Smooth muscle cell (in vitro differentiated cells): ENCODE data around the gene IQGAP2. TPM values are rescaled to one million over a fixed set of nuclear protein-coding genes. Genes with fewer than 3 reads are reported as not detected.

Experiments
- DNase-seq: peaks from one replicate; lab custom pipeline; 2025; ENCODE audit not compliant: unreplicated experiment; lab: John Stamatoyannopoulos, UW
- H2AFZ ChIP-seq: fragments of 200-600 bp; sonication (generic); 2 replicates; pipeline ENCODE4 v1.6.0; 2016; ENCODE audit warnings: antibody characterized with exemption, low read depth, mild to moderate bottlenecking
- H3F3A ChIP-seq: fragments of 200-600 bp; sonication (generic); 2 replicates; pipeline ENCODE4 v1.6.0; 2017; ENCODE audit warnings: antibody characterized with exemption, low read depth
- H3K27ac ChIP-seq: fragments of 200-600 bp; sonication (generic); 2 replicates; pipeline ENCODE4 v1.5.1; 2016; ENCODE audit warnings: low read depth, mild to moderate bottlenecking
- H3K27me3 ChIP-seq: fragments of 200-600 bp; sonication (generic); 2 replicates; pipeline ENCODE4 v1.6.1; 2016; ENCODE audit warnings: low read depth, mild to moderate bottlenecking
- H3K36me3 ChIP-seq: fragments of 200-600 bp; sonication (generic); 2 replicates; pipeline ENCODE4 v1.5.1; 2016; ENCODE audit warnings: low read depth
- H3K4me1 ChIP-seq: fragments of 200-600 bp; sonication (generic); 2 replicates; pipeline ENCODE4 v1.5.1; 2016; ENCODE audit warnings: low read depth
- H3K4me2 ChIP-seq: fragments of 200-600 bp; sonication (generic); 2 replicates; pipeline ENCODE4 v1.6.0; 2016; ENCODE audit warnings: mild to moderate bottlenecking
- H3K4me3 ChIP-seq: fragments of 200-600 bp; sonication (generic); 2 replicates; pipeline ENCODE4 v1.5.1; 2016; ENCODE audit warnings: mild to moderate bottlenecking
- H3K79me2 ChIP-seq: fragments of 200-600 bp; sonication (generic); 2 replicates; pipeline ENCODE4 v1.6.0; 2016; ENCODE audit warnings: low read depth, mild to moderate bottlenecking
- H3K9ac ChIP-seq: fragments of 200-600 bp; sonication (generic); 2 replicates; pipeline ENCODE4 v1.6.0; 2016; ENCODE audit warnings: low read depth
- H3K9me3 ChIP-seq: fragments of 200-600 bp; sonication (generic); replicated peaks from 2 replicates; pipeline ENCODE4 v1.5.1; 2016; ENCODE audit warnings: low read depth
- H4K20me1 ChIP-seq: fragments of 200-600 bp; sonication (generic); 2 replicates; pipeline ENCODE4 v1.6.0; 2016; ENCODE audit warnings: low read depth
- WGBS: methylation state at CpG from one replicate; pipeline ENCODE4 v1.1.7; 2016; ENCODE audit warnings: low lambda C conversion rate; 5-methylcytosine and 5-hydroxymethylcytosine counted together
- polyA plus RNA-seq: library from polyadenylated mRNA; unstranded; fragments of >200 nt; fragmentation: Nextera tagmentation; extraction: Ambion mirVana; gene quantifications from 2 replicates; pipeline ENCODE4 v1.2.1, GENCODE V29; 2016
- total RNA-seq: library from RNA; depleted of rRNA; stranded (reverse); fragments of >200 nt; gene quantifications from 2 replicates; pipeline ENCODE4 v1.2.3, GENCODE V29; 2014
- TF ChIP-seq, protein P1 (sequence below): fragments of 200-600 bp; sonication (generic); IDR thresholded peaks from 2 replicates; pipeline ENCODE4 v1.5.1; 2017; ENCODE audit warnings: borderline replicate concordance, mild to moderate bottlenecking, antibody characterized with exemption; ENCODE audit not compliant: insufficient read depth, poor library complexity, severe bottlenecking

Gene IQGAP2
- total and polyA plus RNA-seq, 2 experiments from 2014 or later = 7.3 to 16.6 TPM

DNA sequence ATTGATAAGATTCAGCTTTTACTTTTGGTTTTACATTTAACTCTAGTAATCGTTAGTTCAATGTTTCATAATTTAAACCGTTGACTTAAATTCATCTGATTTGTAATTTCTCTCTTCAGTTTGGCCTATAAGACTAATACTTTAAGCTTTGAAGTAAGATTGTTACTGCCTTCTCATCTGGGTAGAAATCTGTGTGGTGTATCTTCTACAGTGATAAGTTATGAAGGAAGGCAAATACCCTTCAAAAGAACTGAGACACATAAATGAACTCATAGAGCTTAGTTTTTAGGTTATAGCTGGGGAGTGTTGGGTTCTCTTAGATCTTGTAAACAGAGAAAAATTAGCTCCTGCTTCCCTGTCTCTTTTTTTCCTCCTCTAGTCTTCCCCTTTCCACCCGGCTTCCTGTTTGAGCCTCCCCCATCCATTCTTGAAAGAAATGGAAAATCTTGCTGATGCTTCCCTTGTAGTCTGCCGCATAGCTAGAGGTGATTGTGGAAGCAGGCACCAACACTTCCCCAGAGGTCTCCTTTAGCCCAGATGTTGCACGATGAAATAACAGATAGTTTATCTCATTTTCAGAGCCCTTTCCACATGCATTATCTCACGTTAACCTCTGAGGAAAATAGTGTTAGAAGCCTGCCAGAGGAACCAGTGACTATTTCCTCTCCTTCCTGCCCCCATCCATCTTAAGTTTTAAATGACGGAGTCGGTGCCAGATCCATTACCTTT lies 222.2 kb downstream of the IQGAP2 start:
- H3K36me3 ChIP-seq = no peaks in the 10 kb centered on the region
- peak overlapping the region; percentile 39 for H2AFZ ChIP-seq
- no peaks in the 10 kb centered on the region for H3K79me2 ChIP-seq
- no peak for DNase-seq
- WGBS = 64% methylated on average over 8 of the region's 8 CpGs
- H4K20me1 ChIP-seq = no peaks in the 10 kb centered on the region
- no peaks in the 10 kb centered on the region for H3F3A ChIP-seq
- H3K27ac ChIP-seq = no peak overlapping the region
- no peaks in the 10 kb centered on the region for H3K27me3 ChIP-seq
- no peak overlapping the region for H3K4me2 ChIP-seq
- no peak overlapping the region for H3K4me3 ChIP-seq
- no peaks in the 10 kb centered on the region for H3K9me3 ChIP-seq
- TF ChIP-seq, protein P1, sequence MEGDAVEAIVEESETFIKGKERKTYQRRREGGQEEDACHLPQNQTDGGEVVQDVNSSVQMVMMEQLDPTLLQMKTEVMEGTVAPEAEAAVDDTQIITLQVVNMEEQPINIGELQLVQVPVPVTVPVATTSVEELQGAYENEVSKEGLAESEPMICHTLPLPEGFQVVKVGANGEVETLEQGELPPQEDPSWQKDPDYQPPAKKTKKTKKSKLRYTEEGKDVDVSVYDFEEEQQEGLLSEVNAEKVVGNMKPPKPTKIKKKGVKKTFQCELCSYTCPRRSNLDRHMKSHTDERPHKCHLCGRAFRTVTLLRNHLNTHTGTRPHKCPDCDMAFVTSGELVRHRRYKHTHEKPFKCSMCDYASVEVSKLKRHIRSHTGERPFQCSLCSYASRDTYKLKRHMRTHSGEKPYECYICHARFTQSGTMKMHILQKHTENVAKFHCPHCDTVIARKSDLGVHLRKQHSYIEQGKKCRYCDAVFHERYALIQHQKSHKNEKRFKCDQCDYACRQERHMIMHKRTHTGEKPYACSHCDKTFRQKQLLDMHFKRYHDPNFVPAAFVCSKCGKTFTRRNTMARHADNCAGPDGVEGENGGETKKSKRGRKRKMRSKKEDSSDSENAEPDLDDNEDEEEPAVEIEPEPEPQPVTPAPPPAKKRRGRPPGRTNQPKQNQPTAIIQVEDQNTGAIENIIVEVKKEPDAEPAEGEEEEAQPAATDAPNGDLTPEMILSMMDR = no peak
- peaks cover 7% of the 10 kb centered on the region for H3K4me1 ChIP-seq
- no peak overlapping the region for H3K9ac ChIP-seq

DNA sequence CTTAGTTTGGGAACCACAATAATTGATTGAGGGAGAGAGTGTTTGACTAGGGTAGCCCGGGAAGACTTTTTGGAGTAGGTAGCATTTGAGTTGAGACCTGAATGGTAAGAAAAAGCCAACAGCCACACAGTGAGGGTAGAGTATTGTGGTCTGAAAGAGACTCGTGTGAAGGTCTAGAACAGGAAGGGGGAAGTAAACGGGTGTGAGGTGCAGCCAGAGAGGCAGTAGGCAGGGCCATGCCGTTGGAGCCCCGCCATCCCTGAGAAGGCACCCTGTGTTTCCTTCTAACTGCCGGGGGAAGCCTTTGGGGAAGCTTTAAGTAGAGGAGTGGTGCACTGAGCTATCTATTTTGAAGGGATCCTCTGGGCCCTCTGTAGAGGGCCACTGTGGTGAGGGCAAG lies 223.7 kb downstream of the IQGAP2 start:
- no peaks in the 10 kb centered on the region for H3K79me2 ChIP-seq
- H3K27me3 ChIP-seq = no peaks in the 10 kb centered on the region
- no peak overlapping the region for H3K9ac ChIP-seq
- WGBS = 97% methylated on average over 6 of the region's 6 CpGs
- peaks cover 7% of the 10 kb centered on the region for H3K4me1 ChIP-seq
- H3K4me2 ChIP-seq = no peak overlapping the region
- no peaks in the 10 kb centered on the region for H4K20me1 ChIP-seq
- H3K9me3 ChIP-seq = no peaks in the 10 kb centered on the region
- H3K4me3 ChIP-seq = no peak overlapping the region
- H3K36me3 ChIP-seq = no peaks in the 10 kb centered on the region
- H3K27ac ChIP-seq = no peak overlapping the region
- H3F3A ChIP-seq = no peaks in the 10 kb centered on the region
- no peak for DNase-seq
- TF ChIP-seq, protein P1 = no peak
- H2AFZ ChIP-seq = no peak overlapping the region

DNA sequence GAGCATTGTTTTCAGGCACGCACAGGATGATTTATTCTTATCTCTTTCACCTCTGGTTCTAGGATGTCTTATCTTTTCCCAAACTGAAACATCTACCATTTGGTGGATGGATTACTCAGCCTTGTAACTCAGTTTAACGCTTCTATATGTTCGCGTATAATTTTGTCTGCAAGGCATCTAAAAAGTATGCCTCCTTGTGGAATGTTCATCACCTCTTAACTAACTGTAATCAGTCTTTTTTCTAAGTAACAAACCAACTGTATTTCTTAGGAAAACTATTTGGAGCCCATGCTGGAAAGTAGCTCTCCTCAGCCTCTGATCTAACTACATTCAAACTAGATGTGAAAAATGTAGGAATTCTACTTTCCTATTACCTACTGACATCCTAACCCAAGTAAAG lies 231.6 kb downstream of the IQGAP2 start:
- no peak overlapping the region for H3K27ac ChIP-seq
- H3K4me1 ChIP-seq = no peaks in the 10 kb centered on the region
- WGBS = 43% methylated on average over 4 of the region's 4 CpGs
- no peaks in the 10 kb centered on the region for H4K20me1 ChIP-seq
- H3K9ac ChIP-seq = no peak overlapping the region
- H3K36me3 ChIP-seq = no peaks in the 10 kb centered on the region
- H3F3A ChIP-seq = no peaks in the 10 kb centered on the region
- no peak for DNase-seq
- H3K9me3 ChIP-seq = no peaks in the 10 kb centered on the region
- no peak overlapping the region for H3K4me3 ChIP-seq
- TF ChIP-seq, protein P1 = no peak
- no peak overlapping the region for H2AFZ ChIP-seq
- no peaks in the 10 kb centered on the region for H3K79me2 ChIP-seq
- no peaks in the 10 kb centered on the region for H3K27me3 ChIP-seq
- H3K4me2 ChIP-seq = no peak overlapping the region

DNA sequence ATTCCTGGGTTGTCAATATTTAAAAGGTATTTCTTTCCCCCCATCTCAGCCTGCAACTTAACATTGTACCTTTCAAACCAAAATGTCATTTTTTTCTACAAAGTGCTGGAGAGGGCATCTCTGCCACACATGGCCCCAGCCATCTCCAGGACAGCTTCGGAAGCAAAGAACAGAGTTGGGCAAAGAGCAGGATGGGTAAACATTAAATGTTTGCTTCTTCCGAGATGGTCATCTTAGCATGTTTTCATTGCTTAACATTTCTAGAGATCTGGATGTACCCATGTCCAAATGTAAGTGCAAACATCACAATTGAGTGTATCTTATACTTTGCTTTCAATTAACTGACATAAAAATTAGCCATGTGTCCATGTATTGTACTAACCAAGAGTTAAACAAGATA lies 234.4 kb downstream of the IQGAP2 start:
- Histone ChIP-seq H4K20me1 (no peaks in the 10 kb centered on the region), H2AFZ (no peak overlapping the region), H3F3A (no peaks in the 10 kb centered on the region), H3K27ac (no peak overlapping the region), H3K27me3 (no peaks in the 10 kb centered on the region), H3K9me3 (no peaks in the 10 kb centered on the region), H3K4me3 (no peak overlapping the region), H3K4me2 (no peak overlapping the region), H3K4me1 (no peaks in the 10 kb centered on the region), H3K36me3 (no peaks in the 10 kb centered on the region), H3K9ac (no peak overlapping the region), H3K79me2 (no peaks in the 10 kb centered on the region)
- TF ChIP-seq, protein P1 = no peak
- 97% methylated on average over 2 of the region's 2 CpGs for WGBS
- no peak for DNase-seq
